GM10847 (cell line): ENCODE results near the gene C19orf33.
A peak's percentile ranks its signal among the peaks of the same experiment; 100 is the strongest.

Source experiments
- POLR2A ChIP-seq: IDR thresholded peaks from 2 replicates; pipeline ENCODE4 v1.6.1; 2011; ENCODE audit not compliant: insufficient read length; ENCODE audit errors: extremely low read depth

Gene C19orf33

DNA sequence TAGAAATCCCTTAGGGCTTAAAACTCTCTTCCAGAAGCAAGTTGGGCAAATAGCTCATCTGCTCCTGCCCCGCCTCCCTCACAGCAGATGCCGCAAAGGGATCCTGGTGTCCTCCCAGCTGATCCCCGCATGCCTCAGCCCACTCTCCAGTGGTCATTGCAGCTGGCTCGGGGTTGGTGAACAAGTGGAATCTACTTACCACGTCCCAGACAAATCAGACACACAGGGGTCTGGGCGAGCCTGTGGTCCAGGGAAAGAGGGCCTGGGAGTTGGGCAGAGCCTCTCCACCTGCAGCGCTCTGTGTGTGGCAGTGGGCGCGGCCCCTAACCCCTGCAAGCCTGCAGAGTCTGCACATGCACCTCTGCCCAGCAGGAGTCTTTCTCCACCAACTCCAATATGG is 10.8 kb upstream of the C19orf33 start:
- no peak for TF ChIP-seq POLR2A

DNA sequence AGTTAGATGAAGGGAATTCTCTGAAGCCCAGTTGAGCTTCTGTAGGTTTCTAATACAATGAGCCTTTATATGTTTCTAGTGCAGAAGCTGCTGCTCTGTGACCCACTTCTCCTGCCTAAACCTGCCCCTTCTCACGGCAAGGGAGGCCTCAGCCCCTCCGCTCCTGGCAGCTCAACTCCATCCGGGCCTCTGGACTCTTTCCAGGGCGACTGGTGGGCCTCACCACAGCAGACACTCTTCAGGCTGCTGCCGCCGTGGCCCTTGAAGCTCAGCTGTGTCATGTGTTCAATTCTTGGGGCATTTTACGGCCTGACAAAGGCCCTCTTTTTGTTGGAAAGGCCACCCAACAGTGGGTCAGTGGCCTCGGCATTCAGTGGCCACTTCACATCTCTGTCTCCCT is 10.0 kb upstream of the C19orf33 start:
- TF ChIP-seq POLR2A = no peak

DNA sequence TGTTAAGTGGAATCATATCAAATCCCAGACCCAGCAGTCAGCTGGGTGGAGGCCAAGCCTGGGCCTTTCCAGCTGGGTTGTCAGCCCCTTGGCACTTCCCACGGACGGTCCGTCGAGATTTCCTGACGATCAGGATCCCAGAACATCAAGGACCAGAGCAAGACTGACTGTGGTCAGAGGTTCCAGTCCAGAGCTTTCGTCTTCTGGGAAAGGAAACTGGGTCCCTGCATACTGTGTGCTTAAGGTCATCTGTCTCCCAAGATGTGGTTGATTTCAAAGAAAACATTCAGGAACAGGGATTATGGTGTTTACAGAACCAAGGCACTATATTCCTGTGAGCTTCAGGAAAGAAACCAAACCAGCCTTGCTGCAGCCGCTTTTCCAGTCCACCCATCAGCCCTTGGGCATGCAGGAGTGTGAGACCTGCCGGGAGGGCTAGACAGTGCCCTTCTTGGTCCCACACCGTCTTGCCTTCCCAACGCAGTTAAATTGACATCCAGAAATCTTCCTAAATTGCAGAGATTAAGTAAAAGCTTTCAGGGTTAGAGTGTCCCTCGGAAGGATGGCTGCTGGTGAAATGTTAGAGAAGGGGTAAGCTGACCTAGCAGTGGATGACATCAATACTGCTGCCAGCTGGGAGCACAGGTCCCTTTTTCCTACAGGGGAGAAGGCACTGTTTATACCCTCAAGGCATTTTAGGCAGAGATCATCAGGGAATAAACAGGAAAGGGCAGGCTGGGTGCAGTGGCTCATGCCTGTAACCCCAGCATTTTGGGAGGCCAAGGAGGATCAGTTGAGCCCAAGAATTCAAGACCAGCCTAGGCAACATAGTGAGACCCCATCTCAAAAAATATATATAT is 5.0 kb upstream of the C19orf33 start:
- TF ChIP-seq POLR2A = no peak

DNA sequence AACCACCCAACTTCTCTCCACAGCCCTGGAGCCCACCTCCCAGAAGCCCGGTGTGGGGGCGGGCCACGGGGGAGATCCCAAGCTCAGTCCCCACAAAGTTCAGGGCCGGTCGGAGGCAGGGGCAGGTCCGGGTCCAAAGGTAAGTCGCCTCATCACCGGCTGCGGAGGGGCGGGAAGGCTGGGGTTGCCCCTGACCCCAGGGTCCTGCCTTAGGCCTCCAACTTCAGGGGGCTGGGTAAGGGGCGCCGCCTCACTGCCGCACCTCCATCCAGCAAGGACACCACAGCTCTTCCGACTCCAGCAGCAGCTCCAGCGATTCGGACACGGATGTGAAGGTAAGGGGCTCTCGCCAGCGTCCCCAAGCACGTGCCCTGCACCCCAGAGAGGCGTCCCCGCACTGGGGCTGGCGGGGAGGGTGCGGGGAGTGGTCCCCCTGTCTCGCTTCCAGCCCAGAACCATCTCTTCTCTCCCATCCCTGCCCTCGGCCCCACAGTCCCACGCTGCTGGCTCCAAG is 358 bp downstream of the C19orf33 start:
- TF ChIP-seq POLR2A = no peak

DNA sequence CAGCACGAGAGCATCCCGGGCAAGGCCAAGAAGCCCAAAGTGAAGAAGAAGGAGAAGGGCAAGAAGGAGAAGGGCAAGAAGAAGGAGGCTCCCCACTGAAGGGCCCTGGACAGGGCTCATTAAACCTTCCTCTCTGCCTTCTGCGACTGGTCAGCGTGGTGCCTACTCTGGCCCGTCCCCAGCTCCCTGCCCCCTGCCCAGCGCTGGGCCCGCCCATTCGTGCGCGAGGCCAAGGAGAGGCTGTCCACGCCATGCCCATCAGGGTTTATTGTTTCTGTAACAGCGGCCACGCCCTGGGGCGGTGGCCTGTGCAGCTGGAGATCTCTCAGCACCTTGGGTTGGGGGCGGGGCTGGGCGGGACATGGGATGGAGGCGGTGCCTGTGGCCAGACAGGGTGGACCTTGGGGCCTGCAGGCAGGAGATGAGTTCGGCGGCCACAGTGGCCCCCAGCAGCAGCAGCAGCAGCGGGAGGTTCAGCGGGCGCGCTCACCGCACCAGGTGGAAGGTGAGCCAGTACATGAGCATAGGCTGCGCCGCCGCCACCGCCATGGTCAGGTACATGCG is 897 bp downstream of the C19orf33 start:
- no peak for TF ChIP-seq POLR2A

DNA sequence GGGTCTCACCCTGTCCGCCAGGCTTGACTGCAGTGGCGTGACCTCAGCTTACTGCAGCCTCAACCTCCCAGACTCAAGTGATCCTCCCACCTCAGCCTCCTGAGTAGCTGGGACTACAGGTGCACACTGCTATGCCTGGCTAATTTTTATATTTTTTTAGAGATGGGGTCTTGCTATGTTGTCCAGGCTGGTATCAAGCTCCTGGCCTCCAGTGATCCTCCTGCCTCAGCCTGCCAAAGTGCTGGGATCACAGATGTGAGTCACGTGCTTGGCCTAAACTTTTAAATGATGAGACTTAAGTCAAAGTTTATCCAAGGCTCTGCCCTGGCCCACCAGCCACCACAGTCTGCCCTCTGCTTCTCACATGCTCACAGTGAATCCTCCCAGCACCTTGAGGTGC is 2.2 kb downstream of the C19orf33 start:
- no peak for TF ChIP-seq POLR2A

DNA sequence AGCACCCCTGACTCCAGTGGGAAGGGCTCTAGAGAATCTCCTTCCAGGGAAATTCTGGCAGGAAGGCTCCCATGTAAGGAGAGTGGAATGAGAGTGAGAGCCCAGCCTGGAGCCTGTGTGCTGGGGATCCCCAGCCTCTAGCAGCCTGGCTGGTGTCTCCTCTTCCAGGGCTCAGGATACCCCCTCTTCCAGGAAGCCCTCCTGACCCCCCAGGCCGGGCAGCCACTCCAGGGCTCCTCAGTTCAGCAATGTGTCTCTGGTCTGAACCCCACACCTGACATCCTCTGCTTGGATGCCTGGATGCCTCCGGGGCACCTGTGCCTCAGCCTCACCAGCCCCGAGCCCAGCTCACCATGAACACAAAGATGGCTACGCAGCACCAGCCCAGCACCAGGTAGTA is 3.0 kb downstream of the C19orf33 start:
- no peak for TF ChIP-seq POLR2A

DNA sequence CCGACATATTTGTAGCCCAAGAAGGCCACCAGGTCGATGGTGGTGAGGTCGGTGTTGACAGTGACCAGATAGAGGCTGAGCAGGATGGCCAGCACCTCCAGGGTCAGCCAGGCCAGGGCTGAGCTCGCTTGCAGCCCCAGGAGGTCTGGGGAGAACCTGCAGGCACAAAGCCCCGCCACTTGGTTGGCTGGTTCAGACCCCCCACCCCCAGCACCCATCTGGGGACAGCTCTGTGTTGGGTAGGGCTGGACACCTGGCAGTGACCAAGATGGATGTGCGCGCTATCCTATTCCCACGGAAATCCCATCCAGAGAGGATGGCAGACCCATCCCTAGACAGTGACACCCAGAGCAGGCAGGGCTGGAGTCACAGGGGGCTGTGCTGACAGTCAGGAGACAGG is 3.5 kb downstream of the C19orf33 start:
- no peak for TF ChIP-seq POLR2A

DNA sequence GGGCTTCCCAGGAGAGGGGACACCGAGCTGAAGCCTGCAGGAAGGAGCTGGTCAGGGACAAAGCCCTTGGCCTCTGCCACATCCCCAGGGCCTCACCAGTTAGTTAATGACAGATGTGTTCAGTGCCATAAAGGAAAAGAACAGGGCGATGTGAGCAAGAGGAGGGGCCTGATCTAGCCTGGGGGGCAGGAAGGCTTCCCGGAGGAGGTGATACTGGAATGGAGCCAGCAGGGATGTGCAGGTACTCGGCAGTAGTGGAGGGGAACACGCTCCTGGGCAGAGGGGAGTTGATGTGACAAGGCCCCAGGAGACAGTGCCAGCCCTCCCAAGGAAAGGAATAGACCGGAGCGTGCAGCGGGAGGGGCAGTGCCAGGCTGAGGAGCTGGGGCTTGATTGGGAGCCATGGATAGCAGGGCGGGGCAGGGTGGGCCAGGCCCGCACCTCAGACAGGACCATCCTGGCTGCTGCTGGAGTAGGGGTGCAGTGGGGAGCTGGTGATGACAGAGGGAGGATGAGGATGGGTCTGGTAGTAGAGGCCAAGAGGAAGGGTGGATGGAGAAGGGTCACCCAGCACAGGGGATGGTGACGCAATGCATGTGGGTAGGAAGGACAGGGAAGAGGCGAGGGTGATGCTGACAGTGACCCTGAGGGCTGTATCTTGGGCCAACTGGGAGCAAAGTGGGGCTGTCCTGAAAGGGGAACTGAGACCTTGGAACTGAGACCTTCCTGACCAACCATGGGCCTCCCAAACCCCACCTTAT is 4.1 kb downstream of the C19orf33 start:
- TF ChIP-seq POLR2A = no peak

DNA sequence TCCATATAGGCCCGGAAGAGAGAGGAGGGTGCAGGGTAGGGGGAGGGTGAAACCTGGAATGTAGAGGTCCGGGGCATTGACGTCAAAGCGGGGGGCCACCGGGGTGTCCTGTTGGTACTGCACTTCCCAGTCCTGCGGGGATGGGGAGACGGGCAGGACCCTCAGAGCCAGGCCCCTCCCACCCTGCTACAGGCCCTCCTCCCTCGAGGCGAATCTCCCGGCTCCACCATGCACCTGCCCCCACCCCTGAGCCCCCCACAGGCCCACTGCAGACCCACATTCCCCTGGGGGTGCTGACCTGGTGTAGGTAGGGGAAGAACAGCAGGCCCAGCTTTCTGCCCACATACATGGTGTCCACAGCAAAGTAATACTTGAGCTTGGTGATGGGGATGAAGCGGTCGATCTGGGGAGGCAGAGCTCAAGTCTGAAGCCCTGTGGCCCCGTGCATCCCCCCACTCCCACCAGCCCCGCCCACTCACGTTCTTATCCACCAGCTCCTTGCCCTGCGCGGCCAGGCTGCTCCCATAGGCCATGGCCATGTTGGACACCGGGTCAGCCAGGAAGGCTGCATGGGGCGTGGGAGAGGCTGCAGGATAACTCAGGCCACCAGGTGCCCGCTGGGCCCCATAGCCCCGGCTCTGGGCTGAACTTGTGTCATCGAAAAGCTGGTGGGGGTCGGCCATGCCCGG is 5.0 kb downstream of the C19orf33 start:
- TF ChIP-seq POLR2A = no peak

DNA sequence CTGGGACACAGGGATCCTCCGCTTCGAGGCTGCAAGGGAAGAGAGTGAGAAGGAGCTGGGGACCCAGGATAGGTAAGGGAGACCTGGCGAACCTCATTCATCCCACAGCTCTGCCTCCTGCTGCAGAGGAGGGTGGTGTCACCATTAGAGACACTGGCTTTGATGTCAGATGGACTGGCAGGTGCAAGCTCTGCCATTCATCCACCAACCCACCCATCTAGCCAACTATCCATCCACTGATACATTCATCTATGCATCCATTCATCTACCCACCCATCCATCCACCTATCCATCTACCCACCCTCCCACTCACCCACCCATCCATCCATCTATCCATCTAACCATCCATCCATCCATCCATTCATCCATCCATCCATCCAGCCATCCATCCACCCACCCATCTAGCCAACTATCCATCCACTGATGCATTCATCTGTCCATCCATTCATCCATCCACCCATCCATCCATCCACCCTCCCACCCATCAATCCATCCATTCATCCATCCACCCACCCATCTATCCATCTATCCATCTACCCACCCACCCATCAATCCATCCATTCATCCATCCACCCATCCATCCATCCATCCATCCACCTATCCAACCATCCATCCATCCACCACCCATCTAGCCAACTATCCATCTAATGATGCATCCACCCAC is 5.7 kb downstream of the C19orf33 start:
- no peak for TF ChIP-seq POLR2A

DNA sequence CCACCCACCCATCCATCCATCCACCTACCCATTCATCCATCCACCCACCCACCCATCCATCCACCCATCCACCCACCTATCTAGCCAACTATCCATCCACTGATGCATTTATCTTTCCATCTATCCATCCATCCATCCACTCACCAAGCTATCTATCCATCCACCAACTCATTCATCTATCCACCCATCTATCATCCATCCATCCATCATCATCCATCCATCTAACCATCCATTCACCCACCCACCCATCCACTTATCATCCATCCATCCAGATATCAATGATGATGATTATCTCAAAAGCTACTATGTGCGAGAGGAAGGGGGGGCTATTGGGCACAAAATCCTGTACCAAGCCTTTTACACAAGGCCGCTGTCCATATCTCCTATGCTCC is 6.2 kb downstream of the C19orf33 start:
- TF ChIP-seq POLR2A = no peak

DNA sequence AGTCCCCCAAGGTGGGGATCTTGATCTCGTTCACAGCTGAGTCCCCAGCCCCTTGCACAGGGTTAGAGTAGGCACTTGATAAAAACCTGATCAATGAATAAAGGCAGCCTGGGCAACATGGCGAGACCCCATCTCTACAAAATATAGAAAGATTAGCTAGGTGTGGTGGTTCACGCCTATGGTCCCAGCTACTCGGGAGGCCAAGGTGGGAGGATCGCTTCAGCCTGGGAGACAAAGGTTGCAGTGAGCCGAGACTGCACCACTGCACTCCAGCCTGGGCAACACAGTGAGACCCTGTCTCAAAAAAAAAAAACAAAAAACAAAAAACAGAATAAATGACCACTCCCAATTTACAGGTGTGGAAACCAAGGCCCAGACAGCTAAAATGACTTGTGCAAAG is 6.9 kb downstream of the C19orf33 start:
- TF ChIP-seq POLR2A = no peak

DNA sequence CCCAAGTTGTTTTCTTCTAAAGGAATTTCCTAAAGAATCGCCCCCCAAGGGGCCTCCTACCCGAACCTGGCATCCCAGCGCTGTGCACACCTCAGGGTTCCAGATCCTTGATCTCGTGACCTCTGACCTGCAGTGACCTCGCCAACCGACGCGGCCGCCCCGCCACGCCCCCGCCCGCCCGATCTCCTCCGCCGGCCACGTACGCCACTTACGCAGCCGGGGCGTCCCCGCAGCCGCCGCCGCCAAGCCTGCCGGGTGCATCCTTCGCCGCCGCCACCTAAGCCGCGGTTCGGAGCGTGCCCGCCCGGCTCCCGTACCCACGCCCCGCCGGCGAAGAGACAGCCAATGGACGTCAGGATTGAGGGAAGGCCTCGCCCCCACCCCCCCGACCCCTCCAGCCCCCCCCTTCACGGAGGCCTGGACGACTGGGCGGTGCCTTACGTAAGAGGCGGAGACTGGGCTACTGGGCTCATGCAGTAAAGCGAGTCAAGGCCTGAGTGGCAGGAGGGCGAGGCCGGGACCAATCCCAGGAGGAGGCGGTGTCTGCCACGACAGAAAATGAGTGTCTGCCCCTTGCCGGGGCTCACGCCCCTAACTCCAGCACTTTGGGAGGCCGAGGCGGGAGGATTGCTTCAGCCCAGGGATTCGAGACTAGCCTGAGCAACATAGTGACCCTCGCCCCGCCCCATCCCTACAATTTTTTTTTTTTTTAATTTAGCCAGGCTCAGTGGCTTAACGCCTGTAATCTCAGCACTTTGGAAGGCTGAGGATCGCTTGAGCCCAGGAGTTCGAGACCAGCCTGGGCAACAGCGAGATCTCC is 11.8 kb downstream of the C19orf33 start, which contains the start of gene YIF1B:
TSS of gene YIF1B (minus strand) at position 291 of the 820 bp plus-strand sequence. CDS start at position 261, 30 bp downstream.
- peak; percentile 43 for TF ChIP-seq POLR2A
